Natural killer cell (primary cell): Measurements from ENCODE around the gene BSN. TPM values are rescaled to one million over a fixed set of nuclear protein-coding genes. Genes with fewer than 3 reads are reported as not detected.

Experiments used
- ATAC-seq, 3 donors: fragments of 150-1000 bp in 2 of 3; fragments of 200-7000 bp in 1 of 3; cut with Tn5 transposase; 1 replicate in 1 of 3; 2 replicates in 2 of 3; pipeline ENCODE4 v1.10.0; 2021; ENCODE audit warnings: mild to moderate bottlenecking in 2 of 3, moderate library complexity in 2 of 3
- DNase-seq, 2 donors: peaks; one replicate each; pipeline versions ENCODE4 v3.0.0 to v3.0.0-alpha.2; 2013 to 2021; ENCODE audit warnings: mixed read lengths in 1 of 2
- H3K27ac ChIP-seq: one replicate; pipeline ENCODE4 v1.5.1; 2013; ENCODE audit warnings: mild to moderate bottlenecking, low read length
- H3K27me3 ChIP-seq: one replicate; pipeline ENCODE4 v1.6.1; 2013; ENCODE audit warnings: low read length; ENCODE audit not compliant: control insufficient read depth, insufficient read depth
- H3K36me3 ChIP-seq: one replicate; pipeline ENCODE4 v1.6.1; 2013; ENCODE audit warnings: low read length; ENCODE audit not compliant: control insufficient read depth, insufficient read depth
- H3K4me1 ChIP-seq: one replicate; pipeline ENCODE4 v1.6.1; 2013; ENCODE audit warnings: low read length; ENCODE audit not compliant: control insufficient read depth, insufficient read depth
- H3K4me3 ChIP-seq: one replicate; pipeline ENCODE4 v1.5.1; 2013; ENCODE audit warnings: low read length
- H3K9me3 ChIP-seq: one replicate; pipeline ENCODE4 v1.6.1; 2013; ENCODE audit warnings: low read length; ENCODE audit not compliant: control insufficient read depth, insufficient read depth
- H3K27ac Mint-ChIP-seq, 2 donors: one replicate each; pipeline ENCODE4 v1.8.0; 2022; ENCODE audit warnings: mild to moderate bottlenecking in 2 of 2, mixed read lengths in 2 of 2, moderate library complexity in 1 of 2
- H3K27me3 Mint-ChIP-seq, 2 donors: one replicate each; pipeline ENCODE4 v1.8.0; 2022; ENCODE audit warnings: low read depth in 2 of 2, mixed read lengths in 2 of 2
- H3K36me3 Mint-ChIP-seq: one replicate; pipeline ENCODE4 v1.8.0; 2022; ENCODE audit warnings: mixed read lengths
- H3K4me1 Mint-ChIP-seq, 2 donors: one replicate each; pipeline ENCODE4 v1.8.0; 2022; ENCODE audit warnings: mixed read lengths in 2 of 2
- H3K4me3 Mint-ChIP-seq: one replicate; pipeline ENCODE4 v1.8.0; 2022; ENCODE audit warnings: mild to moderate bottlenecking, moderate library complexity, mixed read lengths
- H3K9me3 Mint-ChIP-seq, 2 donors: one replicate each; pipeline ENCODE4 v1.8.0; 2022; ENCODE audit warnings: mixed read lengths in 2 of 2
- WGBS: methylation state at CpG from one replicate; pipeline ENCODE4 v1.1.7; 2013; ENCODE audit warnings: missing lambda C conversion rate; ENCODE audit not compliant: insufficient coverage; 5-methylcytosine and 5-hydroxymethylcytosine counted together
- intact Hi-C: fragments of 100-400 bp; cut with micrococcal nuclease; formaldehyde crosslinking; loops from one replicate; pipeline ENCODE4 v1.14.2; 2022
- total RNA-seq, 4 donors: library from RNA; stranded (reverse); fragments of 120-200 nt in 1 of 4; gene quantifications; one replicate each; pipeline versions ENCODE4 v1.2.3 to v1.2.4, GENCODE V29; 2013 to 2022
- TF ChIP-seq, protein P1 (sequence below): fragments of 200-600 bp; IDR thresholded peaks from one replicate; pipeline ENCODE4 v1.8.0; 2022; ENCODE audit warnings: antibody characterized with exemption

Gene BSN
- total RNA-seq, 3 donors from 2014 or later (not counting 1 experiment from before 2014, with no cell fraction given), result 0.33 to 0.41 (median 0.35) TPM

DNA sequence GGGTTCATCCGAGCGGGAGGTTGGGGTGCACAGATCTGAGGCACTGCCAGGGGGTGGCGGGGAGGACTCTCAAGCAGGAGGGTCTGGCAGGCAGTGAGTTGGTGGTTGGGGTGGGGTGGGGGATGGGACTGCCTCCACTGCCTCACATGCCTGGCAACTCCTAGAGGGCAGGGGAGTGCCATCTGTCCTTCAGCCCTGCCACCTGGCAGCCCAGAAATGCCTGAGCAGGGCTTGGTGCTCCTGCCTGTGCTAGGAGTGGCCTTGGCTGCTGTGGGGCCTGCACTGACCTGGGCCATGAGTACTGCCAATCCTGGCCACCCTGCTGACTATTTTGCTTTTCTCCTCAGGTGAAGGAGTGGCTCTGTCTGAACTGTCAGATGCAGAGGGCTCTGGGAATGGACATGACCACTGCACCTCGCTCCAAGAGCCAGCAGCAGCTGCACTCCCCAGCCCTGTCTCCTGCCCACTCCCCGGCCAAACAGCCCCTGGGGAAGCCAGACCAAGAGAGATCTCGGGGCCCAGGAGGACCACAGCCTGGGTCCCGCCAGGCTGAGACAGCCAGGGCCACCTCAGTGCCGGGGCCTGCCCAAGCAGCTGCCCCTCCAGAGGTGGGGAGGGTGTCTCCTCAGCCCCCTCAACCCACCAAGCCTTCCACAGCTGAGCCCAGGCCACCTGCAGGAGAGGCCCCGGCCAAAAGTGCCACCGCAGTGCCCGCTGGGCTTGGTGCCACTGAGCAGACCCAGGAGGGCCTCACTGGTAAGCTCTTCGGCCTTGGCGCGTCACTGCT lies 87.8 kb downstream of the BSN start:
- no peaks in the 10 kb centered on the region for H3K4me1 Mint-ChIP-seq
- H3K27me3 Mint-ChIP-seq, result no peaks in the 10 kb centered on the region
- H3K27ac ChIP-seq, result no peak overlapping the region
- no peaks in the 10 kb centered on the region for H3K27me3 ChIP-seq
- H3K4me3 ChIP-seq, result no peak overlapping the region
- no peak for DNase-seq
- H3K4me1 ChIP-seq, result no peaks in the 10 kb centered on the region
- no peaks in the 10 kb centered on the region for H3K36me3 ChIP-seq
- H3K4me3 Mint-ChIP-seq, result no peak overlapping the region
- 89% methylated on average over 14 of the region's 14 CpGs for WGBS
- intact Hi-C loops, result no loop called here
- H3K27ac Mint-ChIP-seq, result no peak overlapping the region
- H3K9me3 Mint-ChIP-seq, result no peaks in the 10 kb centered on the region
- TF ChIP-seq, protein P1, sequence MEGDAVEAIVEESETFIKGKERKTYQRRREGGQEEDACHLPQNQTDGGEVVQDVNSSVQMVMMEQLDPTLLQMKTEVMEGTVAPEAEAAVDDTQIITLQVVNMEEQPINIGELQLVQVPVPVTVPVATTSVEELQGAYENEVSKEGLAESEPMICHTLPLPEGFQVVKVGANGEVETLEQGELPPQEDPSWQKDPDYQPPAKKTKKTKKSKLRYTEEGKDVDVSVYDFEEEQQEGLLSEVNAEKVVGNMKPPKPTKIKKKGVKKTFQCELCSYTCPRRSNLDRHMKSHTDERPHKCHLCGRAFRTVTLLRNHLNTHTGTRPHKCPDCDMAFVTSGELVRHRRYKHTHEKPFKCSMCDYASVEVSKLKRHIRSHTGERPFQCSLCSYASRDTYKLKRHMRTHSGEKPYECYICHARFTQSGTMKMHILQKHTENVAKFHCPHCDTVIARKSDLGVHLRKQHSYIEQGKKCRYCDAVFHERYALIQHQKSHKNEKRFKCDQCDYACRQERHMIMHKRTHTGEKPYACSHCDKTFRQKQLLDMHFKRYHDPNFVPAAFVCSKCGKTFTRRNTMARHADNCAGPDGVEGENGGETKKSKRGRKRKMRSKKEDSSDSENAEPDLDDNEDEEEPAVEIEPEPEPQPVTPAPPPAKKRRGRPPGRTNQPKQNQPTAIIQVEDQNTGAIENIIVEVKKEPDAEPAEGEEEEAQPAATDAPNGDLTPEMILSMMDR, result no peak
- H3K36me3 Mint-ChIP-seq, result no peaks in the 10 kb centered on the region
- H3K9me3 ChIP-seq, result no peaks in the 10 kb centered on the region
- ATAC-seq, result no peak

DNA sequence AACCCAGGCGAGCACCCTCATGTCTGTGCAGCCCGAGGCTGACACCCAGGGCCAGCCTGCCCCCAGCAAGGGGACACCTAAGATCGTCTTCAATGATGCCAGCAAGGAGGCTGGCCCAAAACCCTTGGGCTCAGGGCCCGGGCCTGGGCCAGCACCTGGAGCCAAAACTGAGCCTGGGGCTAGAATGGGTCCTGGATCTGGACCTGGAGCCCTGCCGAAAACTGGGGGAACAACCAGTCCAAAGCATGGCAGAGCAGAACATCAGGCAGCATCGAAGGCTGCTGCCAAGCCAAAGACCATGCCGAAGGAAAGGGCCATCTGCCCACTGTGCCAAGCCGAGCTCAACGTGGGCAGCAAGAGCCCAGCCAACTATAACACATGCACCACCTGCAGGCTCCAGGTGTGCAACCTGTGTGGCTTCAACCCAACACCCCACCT lies 88.5 kb downstream of the BSN start:
- ATAC-seq (no peak), DNase-seq (no peak)
- Mint-ChIP-seq H3K36me3 (no peaks in the 10 kb centered on the region), H3K27me3 (no peaks in the 10 kb centered on the region), H3K4me1 (no peaks in the 10 kb centered on the region), H3K27ac (no peak overlapping the region), H3K9me3 (no peaks in the 10 kb centered on the region), H3K4me3 (no peak overlapping the region)
- H3K27me3 ChIP-seq, result no peaks in the 10 kb centered on the region
- TF ChIP-seq, protein P1, result no peak
- intact Hi-C loops, result no loop called here
- 82% methylated on average over 9 of the region's 9 CpGs for WGBS
- H3K4me1 ChIP-seq, result no peaks in the 10 kb centered on the region
- no peak overlapping the region for H3K4me3 ChIP-seq
- H3K36me3 ChIP-seq, result no peaks in the 10 kb centered on the region
- H3K27ac ChIP-seq, result no peak overlapping the region
- H3K9me3 ChIP-seq, result no peaks in the 10 kb centered on the region

DNA sequence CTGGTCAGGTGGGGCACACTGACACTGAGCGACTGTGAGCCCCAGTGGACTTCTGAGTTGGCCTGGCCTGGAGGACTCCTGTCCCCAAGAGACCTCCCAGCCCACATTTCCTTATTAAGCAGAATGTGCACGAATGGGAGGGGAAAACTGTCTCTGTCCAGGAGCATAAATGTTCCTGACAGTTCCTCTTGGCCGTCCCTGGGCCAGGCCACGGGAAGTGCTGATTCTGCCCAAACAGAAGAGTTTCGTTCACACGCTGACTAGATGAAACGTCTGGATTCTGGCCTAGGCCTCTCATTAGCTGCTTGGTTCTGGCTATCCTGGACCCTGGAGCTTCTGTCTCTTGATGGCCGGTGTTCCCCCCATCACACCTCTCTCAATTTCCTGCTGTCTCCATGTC lies 90.4 kb downstream of the BSN start:
- Histone ChIP-seq H3K27me3 (no peaks in the 10 kb centered on the region), H3K27ac (no peak overlapping the region), H3K4me1 (no peaks in the 10 kb centered on the region), H3K36me3 (no peaks in the 10 kb centered on the region), H3K4me3 (no peak overlapping the region), H3K9me3 (no peaks in the 10 kb centered on the region)
- TF ChIP-seq, protein P1, result no peak
- Mint-ChIP-seq H3K4me1 (no peaks in the 10 kb centered on the region), H3K36me3 (no peaks in the 10 kb centered on the region), H3K9me3 (no peaks in the 10 kb centered on the region), H3K27me3 (no peaks in the 10 kb centered on the region), H3K27ac (no peak overlapping the region), H3K4me3 (no peak overlapping the region)
- DNase-seq, result no peak
- intact Hi-C loops, result no loop called here
- no peak for ATAC-seq
- WGBS, result 87% methylated on average over 8 of the region's 8 CpGs

DNA sequence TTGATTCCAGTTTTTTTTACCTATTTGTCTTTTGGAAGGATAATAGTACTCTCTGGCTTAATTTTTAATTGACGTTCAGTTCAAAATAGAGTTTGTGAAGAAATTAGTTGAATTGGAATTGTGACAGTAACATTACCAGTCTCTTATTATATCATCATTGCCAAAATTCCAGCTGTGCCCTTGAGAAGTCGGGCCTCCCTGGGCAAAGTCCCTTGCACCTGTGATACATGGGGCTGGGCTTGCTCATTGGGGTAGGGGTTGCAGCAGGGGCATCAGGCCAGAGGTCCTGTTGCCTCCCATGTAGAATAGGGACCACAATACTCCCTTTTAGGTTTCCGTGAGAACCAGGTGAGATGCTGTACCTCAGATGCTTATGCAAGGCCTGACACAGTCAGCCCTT lies 92.0 kb downstream of the BSN start:
- Mint-ChIP-seq H3K27ac (no peak overlapping the region), H3K36me3 (no peaks in the 10 kb centered on the region), H3K4me1 (no peaks in the 10 kb centered on the region), H3K4me3 (no peak overlapping the region), H3K9me3 (no peaks in the 10 kb centered on the region), H3K27me3 (no peaks in the 10 kb centered on the region)
- TF ChIP-seq, protein P1, result no peak
- Histone ChIP-seq H3K27me3 (no peaks in the 10 kb centered on the region), H3K9me3 (no peaks in the 10 kb centered on the region), H3K27ac (no peak overlapping the region), H3K36me3 (no peaks in the 10 kb centered on the region), H3K4me1 (no peaks in the 10 kb centered on the region), H3K4me3 (no peak overlapping the region)
- intact Hi-C loops, result no loop called here
- ATAC-seq (no peak), DNase-seq (no peak)
- WGBS, result 89% methylated on average over 2 of the region's 3 CpGs
